Caco-2 (cell line): Measurements from ENCODE around the gene ALDOA. TPM values are rescaled to one million over a fixed set of nuclear protein-coding genes. Genes with fewer than 3 reads are reported as not detected.

Experiments used
- BruUV-seq: library from RNA; stranded (reverse); fragments of 400-500 nt; replicated peaks from 2 replicates; lab custom pipeline; 2021; lab: Mats Ljungman, UMichigan
- CTCF ChIA-PET: fragments of 300-600 bp; sonication (Branson Sonifier 250); formaldehyde crosslinking; loops from one replicate; lab custom pipeline; 2022; ENCODE audit warnings: antibody characterized with exemption; lab: Charles Lee
- POLR2A ChIA-PET: fragments of 300-600 bp; sonication (Branson Sonifier 250); formaldehyde crosslinking; loops from one replicate; lab custom pipeline; 2022; ENCODE audit warnings: antibody characterized with exemption; lab: Charles Lee
- DNase-seq, 2 experiments: peaks; one replicate each; pipeline versions ENCODE4 v3.0.0 to v3.0.0-alpha.2; 2020 to 2022
- H3K27me3 ChIP-seq: replicated peaks from 2 replicates; pipeline ENCODE4 v1.6.0; 2011; ENCODE audit warnings: low read length; ENCODE audit not compliant: control insufficient read depth, insufficient read depth
- H3K36me3 ChIP-seq: 2 replicates; pipeline ENCODE4 v1.5.1; 2011; ENCODE audit warnings: low read length; ENCODE audit not compliant: control insufficient read depth, insufficient read depth
- H3K4me1 ChIP-seq: fragments of 250-450 bp; sonication (Bioruptor Pico); 2 replicates; pipeline ENCODE4 v1.5.1; 2020; ENCODE audit warnings: mild to moderate bottlenecking
- H3K4me3 ChIP-seq: 2 replicates; pipeline ENCODE4 v1.5.1; 2011; ENCODE audit warnings: low read depth, mild to moderate bottlenecking, control low read depth, low read length
- H3K9me3 ChIP-seq: fragments of 250-450 bp; sonication (Bioruptor Pico); 2 replicates; pipeline ENCODE4 v1.5.1; 2020; ENCODE audit warnings: mild to moderate bottlenecking, moderate library complexity
- H3K27ac Mint-ChIP-seq: one replicate; pipeline ENCODE4 v1.8.0; 2022; ENCODE audit warnings: mixed read lengths; ENCODE audit not compliant: unreplicated experiment
- H3K27me3 Mint-ChIP-seq: one replicate; pipeline ENCODE4 v1.8.0; 2022; ENCODE audit warnings: mixed read lengths; ENCODE audit not compliant: insufficient read depth, unreplicated experiment
- H3K36me3 Mint-ChIP-seq: one replicate; pipeline ENCODE4 v1.8.0; 2022; ENCODE audit warnings: mild to moderate bottlenecking, mixed read lengths; ENCODE audit not compliant: insufficient read depth, unreplicated experiment
- H3K4me1 Mint-ChIP-seq: one replicate; pipeline ENCODE4 v1.8.0; 2022; ENCODE audit warnings: low read depth, mixed read lengths; ENCODE audit not compliant: unreplicated experiment
- H3K4me3 Mint-ChIP-seq: one replicate; pipeline ENCODE4 v1.8.0; 2022; ENCODE audit warnings: mild to moderate bottlenecking, moderate library complexity, mixed read lengths; ENCODE audit not compliant: unreplicated experiment
- H3K9me3 Mint-ChIP-seq: one replicate; pipeline ENCODE4 v1.8.0; 2022; ENCODE audit warnings: mixed read lengths; ENCODE audit not compliant: unreplicated experiment
- intact Hi-C: fragments of 100-400 bp; cut with micrococcal nuclease; formaldehyde crosslinking; loops from one replicate; pipeline ENCODE4 v1.10.0; 2022; ENCODE audit not compliant: unreplicated experiment
- total RNA-seq: library from RNA; stranded (reverse); gene quantifications from 2 replicates; pipeline ENCODE4 v1.2.3, GENCODE V29; 2022
- TF ChIP-seq, protein P1 (sequence below), 2 experiments: fragments of 200-600 bp in 1 of 2; IDR thresholded peaks; 1 replicate in 1 of 2; 2 replicates in 1 of 2; pipeline versions ENCODE4 v1.5.1 to v1.8.0; 2011 to 2022; ENCODE audit warnings: antibody characterized with exemption in 1 of 2, control low read depth in 1 of 2, inconsistent platforms in 1 of 2, low read depth in 1 of 2, low read length in 1 of 2, mild to moderate bottlenecking in 1 of 2, moderate library complexity in 1 of 2; ENCODE audit not compliant: insufficient read depth in 1 of 2, severe bottlenecking in 1 of 2, unreplicated experiment in 1 of 2

Gene ALDOA
- total RNA-seq, 1 experiment from 2014 or later = 675 TPM

- DNase-seq = peak in 1 of 2 experiments; percentile 12
- intact Hi-C loops = no loop called here
Observed at GRCh38 chr16:30115238-30115637, 49.7 kb downstream of the ALDOA start.

GRCh38 chr16:30116291-30117207, 51.0 kb downstream of the ALDOA start:
- Mint-ChIP-seq H3K36me3 (peaks cover 4% of the 10 kb centered on the region), H3K4me3 (no peak overlapping the region), H3K27ac (no peak overlapping the region), H3K27me3 (no peaks in the 10 kb centered on the region), H3K9me3 (no peaks in the 10 kb centered on the region), H3K4me1 (peaks cover under 1% of the 10 kb centered on the region)
- Histone ChIP-seq H3K4me1 (peaks cover 9% of the 10 kb centered on the region; the same call in 1 of the 2 replicates), H3K4me3 (no peak overlapping the region), H3K27me3 (no peaks in the 10 kb centered on the region), H3K36me3 (peaks cover 1% of the 10 kb centered on the region; the same call in 1 of the 2 replicates), H3K9me3 (no peaks in the 10 kb centered on the region)
- ChIA-PET POLR2A (no interaction called here), CTCF (interaction anchor here (0.6 kb wide), 1 partner anchor 51 kb away, joined by 3 read pairs; no protein-coding TSS in a partner anchor)
- no peak for DNase-seq
- intact Hi-C loops = no loop called here
- TF ChIP-seq, protein P1, sequence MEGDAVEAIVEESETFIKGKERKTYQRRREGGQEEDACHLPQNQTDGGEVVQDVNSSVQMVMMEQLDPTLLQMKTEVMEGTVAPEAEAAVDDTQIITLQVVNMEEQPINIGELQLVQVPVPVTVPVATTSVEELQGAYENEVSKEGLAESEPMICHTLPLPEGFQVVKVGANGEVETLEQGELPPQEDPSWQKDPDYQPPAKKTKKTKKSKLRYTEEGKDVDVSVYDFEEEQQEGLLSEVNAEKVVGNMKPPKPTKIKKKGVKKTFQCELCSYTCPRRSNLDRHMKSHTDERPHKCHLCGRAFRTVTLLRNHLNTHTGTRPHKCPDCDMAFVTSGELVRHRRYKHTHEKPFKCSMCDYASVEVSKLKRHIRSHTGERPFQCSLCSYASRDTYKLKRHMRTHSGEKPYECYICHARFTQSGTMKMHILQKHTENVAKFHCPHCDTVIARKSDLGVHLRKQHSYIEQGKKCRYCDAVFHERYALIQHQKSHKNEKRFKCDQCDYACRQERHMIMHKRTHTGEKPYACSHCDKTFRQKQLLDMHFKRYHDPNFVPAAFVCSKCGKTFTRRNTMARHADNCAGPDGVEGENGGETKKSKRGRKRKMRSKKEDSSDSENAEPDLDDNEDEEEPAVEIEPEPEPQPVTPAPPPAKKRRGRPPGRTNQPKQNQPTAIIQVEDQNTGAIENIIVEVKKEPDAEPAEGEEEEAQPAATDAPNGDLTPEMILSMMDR (IDR thresholded peaks at IDR 0.05; ENCODE audit: insufficient read depth in 1 of 2, low read depth in 1 of 2, low read length in 1 of 2, severe bottlenecking in 1 of 2, unreplicated experiment in 1 of 2) = no peak
- BruUV-seq = no TSS peak

More at GRCh38 chr16:30115238-30115637, 49.7 kb downstream of the ALDOA start:
- CTCF ChIA-PET = interaction anchor here (0.9 kb wide), 1 partner anchor 50 kb away, joined by 4 read pairs; the partner anchor contains the start of gene ALDOA
- H3K27me3 Mint-ChIP-seq = no peaks in the 10 kb centered on the region
- POLR2A ChIA-PET = interaction anchor here (0.7 kb wide), 1 partner anchor 315 kb away, joined by 3 read pairs; the partner anchor contains the start of gene DCTPP1
- no peak overlapping the region for H3K27ac Mint-ChIP-seq
- H3K4me3 ChIP-seq = no peak overlapping the region
- H3K27me3 ChIP-seq = no peaks in the 10 kb centered on the region
- no peak overlapping the region for H3K4me3 Mint-ChIP-seq
- H3K9me3 ChIP-seq = no peaks in the 10 kb centered on the region
- no TSS peak for BruUV-seq
- H3K36me3 Mint-ChIP-seq = peaks cover 16% of the 10 kb centered on the region
- peaks cover 1% of the 10 kb centered on the region; the same call in 1 of the 2 replicates for H3K36me3 ChIP-seq
- TF ChIP-seq, protein P1 (IDR thresholded peaks at IDR 0.05; ENCODE audit: insufficient read depth in 1 of 2, low read depth in 1 of 2, low read length in 1 of 2, severe bottlenecking in 1 of 2, unreplicated experiment in 1 of 2) = no peak
- peaks cover 16% of the 10 kb centered on the region; the same call in 1 of the 2 replicates for H3K4me1 ChIP-seq
- no peaks in the 10 kb centered on the region for H3K9me3 Mint-ChIP-seq
- H3K4me1 Mint-ChIP-seq = peaks cover 9% of the 10 kb centered on the region

GRCh38 chr16:30117768-30118167, 52.2 kb downstream of the ALDOA start:
- Mint-ChIP-seq H3K36me3 (peaks cover 9% of the 10 kb centered on the region), H3K27me3 (no peaks in the 10 kb centered on the region), H3K9me3 (no peaks in the 10 kb centered on the region), H3K27ac (no peak overlapping the region), H3K4me3 (no peak overlapping the region), H3K4me1 (no peaks in the 10 kb centered on the region)
- Histone ChIP-seq H3K4me3 (no peak overlapping the region), H3K27me3 (no peaks in the 10 kb centered on the region), H3K36me3 (peaks cover 1% of the 10 kb centered on the region; the same call in 1 of the 2 replicates), H3K9me3 (no peaks in the 10 kb centered on the region), H3K4me1 (peaks cover 11% of the 10 kb centered on the region)
- ChIA-PET POLR2A (no interaction called here), CTCF (interaction anchor here (0.6 kb wide), 2 partner anchors 9 to 13 kb away, joined by 3 read pairs; no protein-coding TSS in a partner anchor)
- TF ChIP-seq, protein P1 (IDR thresholded peaks at IDR 0.05; ENCODE audit: insufficient read depth in 1 of 2, low read depth in 1 of 2, low read length in 1 of 2, severe bottlenecking in 1 of 2, unreplicated experiment in 1 of 2) = no peak
- DNase-seq = no peak
- intact Hi-C loops = no loop called here
- BruUV-seq = no TSS peak
